ENCODE data around the gene CD82.

The CD82 gene

GRCh38 chr11:44624761-44625221 lies 59.3 kb downstream of the CD82 start:
- Histone ChIP-seq H3K4me2 (ENCODE audit: insufficient read depth, low read length, poor library complexity, severe bottlenecking) (no peak overlapping the region), H2BK5ac (ENCODE audit: low read length) (no peak overlapping the region), H3K4me1 (ENCODE audit: control insufficient read depth in 2 of 2, insufficient read depth in 1 of 2, low read depth in 1 of 2, low read length in 2 of 2) (peaks cover 0 to 7% of the 10 kb centered on the region in 2 donors), H3K79me1 (ENCODE audit: low read depth, low read length) (no peaks in the 10 kb centered on the region), H3K9me3 (replicated peaks in 1 of 2; ENCODE audit: control insufficient read depth in 2 of 2, insufficient read depth in 1 of 2, low read depth in 1 of 2, low read length in 2 of 2) (peaks cover 0 to 3% of the 10 kb centered on the region in 2 donors), H3K18ac (ENCODE audit: low read length) (no peak overlapping the region), H2AFZ (ENCODE audit: low read length) (no peak overlapping the region), H3K9ac (ENCODE audit: low read depth, low read length, poor library complexity) (no peak overlapping the region), H3K23ac (ENCODE audit: low read depth, low read length, poor library complexity) (no peak overlapping the region), H3K27ac (replicated peaks; ENCODE audit: low read length) (no peak overlapping the region), H4K91ac (ENCODE audit: low read depth, low read length, poor library complexity) (no peak overlapping the region), H2BK15ac (ENCODE audit: low read length) (no peak overlapping the region), H2BK120ac (ENCODE audit: low read depth, low read length) (no peak overlapping the region), H3K4me3 (ENCODE audit: low read length in 2 of 2) (no peak overlapping the region), H2AK5ac (ENCODE audit: low read depth, low read length) (no peak overlapping the region), H3K36me3 (replicated peaks in 1 of 2; ENCODE audit: control insufficient read depth in 2 of 2, insufficient read depth in 2 of 2, low read length in 2 of 2) (no peaks in the 10 kb centered on the region), H3K14ac (ENCODE audit: low read length) (no peak overlapping the region), H2BK12ac (ENCODE audit: low read length) (no peak overlapping the region), H4K8ac (ENCODE audit: low read depth, low read length) (no peak overlapping the region), H3K4ac (ENCODE audit: low read length) (no peak overlapping the region), H3K27me3 (ENCODE audit: control insufficient read depth in 3 of 3, insufficient read depth in 3 of 3, low read depth in 1 of 3, low read length in 3 of 3) (peaks cover 0 to 17% (median 2%) of the 10 kb centered on the region in 3 experiments)
- WGBS, 2 donors (ENCODE audit: extremely low coverage in 2 of 2, insufficient read length in 2 of 2, insufficient replicate concordance in 1 of 2): no CpG with 5 or more reads among the region's 4 CpGs
- no peak for DNase-seq (ENCODE audit: low spot score)

- Histone ChIP-seq H3K27ac (replicated peaks; ENCODE audit: low read length) (no peak overlapping the region), H3K27me3 (ENCODE audit: control insufficient read depth in 3 of 3, insufficient read depth in 3 of 3, low read depth in 1 of 3, low read length in 3 of 3) (peaks cover 0 to 17% (median 2%) of the 10 kb centered on the region in 3 experiments), H2BK15ac (ENCODE audit: low read length) (no peak overlapping the region), H3K14ac (ENCODE audit: low read length) (no peak overlapping the region), H3K4me2 (ENCODE audit: insufficient read depth, low read length, poor library complexity, severe bottlenecking) (no peak overlapping the region), H3K4me3 (ENCODE audit: low read length in 2 of 2) (no peak overlapping the region), H4K91ac (ENCODE audit: low read depth, low read length, poor library complexity) (no peak overlapping the region), H3K4me1 (ENCODE audit: control insufficient read depth in 2 of 2, insufficient read depth in 1 of 2, low read depth in 1 of 2, low read length in 2 of 2) (peaks cover 0 to 7% of the 10 kb centered on the region in 2 donors), H3K36me3 (replicated peaks in 1 of 2; ENCODE audit: control insufficient read depth in 2 of 2, insufficient read depth in 2 of 2, low read length in 2 of 2) (no peaks in the 10 kb centered on the region), H2AK5ac (ENCODE audit: low read depth, low read length) (no peak overlapping the region), H3K9ac (ENCODE audit: low read depth, low read length, poor library complexity) (no peak overlapping the region), H3K79me1 (ENCODE audit: low read depth, low read length) (no peaks in the 10 kb centered on the region), H2BK12ac (ENCODE audit: low read length) (no peak overlapping the region), H3K18ac (ENCODE audit: low read length) (no peak overlapping the region), H2AFZ (ENCODE audit: low read length) (no peak overlapping the region), H3K4ac (ENCODE audit: low read length) (no peak overlapping the region), H3K9me3 (replicated peaks in 1 of 2; ENCODE audit: control insufficient read depth in 2 of 2, insufficient read depth in 1 of 2, low read depth in 1 of 2, low read length in 2 of 2) (peaks cover 0 to 3% of the 10 kb centered on the region in 2 donors), H2BK5ac (ENCODE audit: low read length) (no peak overlapping the region), H3K23ac (ENCODE audit: low read depth, low read length, poor library complexity) (no peak overlapping the region), H4K8ac (ENCODE audit: low read depth, low read length) (no peak overlapping the region), H2BK120ac (ENCODE audit: low read depth, low read length) (no peak overlapping the region)
- no CpG with 5 or more reads among the region's 7 CpGs for WGBS, 2 donors (ENCODE audit: extremely low coverage in 2 of 2, insufficient read length in 2 of 2, insufficient replicate concordance in 1 of 2)
- no peak for DNase-seq (ENCODE audit: low spot score)
These were observed 60.5 kb downstream of the CD82 start for GRCh38 chr11:44625759-44626523.

DNA sequence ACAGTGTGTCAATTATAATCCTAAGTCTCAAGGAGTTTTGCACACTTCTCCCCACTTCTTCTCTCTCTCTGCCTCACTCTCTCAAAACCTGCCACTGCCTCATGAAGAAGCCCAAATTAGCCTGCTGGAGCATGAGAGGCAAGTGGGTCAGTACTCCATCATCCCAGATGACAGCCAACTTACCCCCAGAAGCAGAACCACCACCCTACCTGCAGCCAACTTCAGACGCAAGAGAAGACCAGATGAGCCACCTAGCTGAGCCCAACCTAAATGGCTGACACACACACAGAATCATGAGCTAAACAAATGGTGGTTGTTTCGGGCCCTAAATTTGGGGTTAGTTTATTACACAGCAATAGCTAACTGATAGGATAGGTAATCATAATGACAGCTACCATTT lies 61.2 kb downstream of the CD82 start:
- no CpG with 5 or more reads among the region's 2 CpGs for WGBS, 2 donors (ENCODE audit: extremely low coverage in 2 of 2, insufficient read length in 2 of 2, insufficient replicate concordance in 1 of 2)
- H2BK120ac ChIP-seq (ENCODE audit: low read depth, low read length): no peak overlapping the region

GRCh38 chr11:44627165-44627789 lies 61.8 kb downstream of the CD82 start:
- peaks cover 0 to 3% of the 10 kb centered on the region in 2 donors for H3K9me3 ChIP-seq (replicated peaks in 1 of 2; ENCODE audit: control insufficient read depth in 2 of 2, insufficient read depth in 1 of 2, low read depth in 1 of 2, low read length in 2 of 2)
- H3K27ac ChIP-seq (replicated peaks; ENCODE audit: low read length): no peak overlapping the region

More for the DNA sequence above, 61.2 kb downstream of the CD82 start:
- no peak overlapping the region for H4K91ac ChIP-seq (ENCODE audit: low read depth, low read length, poor library complexity)
- no peak overlapping the region for H3K23ac ChIP-seq (ENCODE audit: low read depth, low read length, poor library complexity)
- no peak overlapping the region for H3K27ac ChIP-seq (replicated peaks; ENCODE audit: low read length)
- H3K4me1 ChIP-seq (ENCODE audit: control insufficient read depth in 2 of 2, insufficient read depth in 1 of 2, low read depth in 1 of 2, low read length in 2 of 2): peaks cover 0 to 2% of the 10 kb centered on the region in 2 donors
- H3K79me1 ChIP-seq (ENCODE audit: low read depth, low read length): no peaks in the 10 kb centered on the region
- no peak overlapping the region for H3K9ac ChIP-seq (ENCODE audit: low read depth, low read length, poor library complexity)
- H3K14ac ChIP-seq (ENCODE audit: low read length): no peak overlapping the region
- H3K27me3 ChIP-seq (ENCODE audit: control insufficient read depth in 3 of 3, insufficient read depth in 3 of 3, low read depth in 1 of 3, low read length in 3 of 3): peaks cover 0 to 17% (median 2%) of the 10 kb centered on the region in 3 experiments
- H2BK15ac ChIP-seq (ENCODE audit: low read length): no peak overlapping the region
- peaks cover 0 to 3% of the 10 kb centered on the region in 2 donors for H3K9me3 ChIP-seq (replicated peaks in 1 of 2; ENCODE audit: control insufficient read depth in 2 of 2, insufficient read depth in 1 of 2, low read depth in 1 of 2, low read length in 2 of 2)
- H3K36me3 ChIP-seq (replicated peaks in 1 of 2; ENCODE audit: control insufficient read depth in 2 of 2, insufficient read depth in 2 of 2, low read length in 2 of 2): no peaks in the 10 kb centered on the region
- H3K18ac ChIP-seq (ENCODE audit: low read length): no peak overlapping the region
- H2AFZ ChIP-seq (ENCODE audit: low read length): no peak overlapping the region
- no peak overlapping the region for H3K4me2 ChIP-seq (ENCODE audit: insufficient read depth, low read length, poor library complexity, severe bottlenecking)
- H3K4ac ChIP-seq (ENCODE audit: low read length): no peak overlapping the region
- H3K4me3 ChIP-seq (ENCODE audit: low read length in 2 of 2): no peak overlapping the region
- no peak overlapping the region for H2BK12ac ChIP-seq (ENCODE audit: low read length)
- no peak overlapping the region for H2AK5ac ChIP-seq (ENCODE audit: low read depth, low read length)
- no peak overlapping the region for H2BK5ac ChIP-seq (ENCODE audit: low read length)
- no peak overlapping the region for H4K8ac ChIP-seq (ENCODE audit: low read depth, low read length)
- no peak for DNase-seq (ENCODE audit: low spot score)

More at GRCh38 chr11:44627165-44627789, 61.8 kb downstream of the CD82 start:
- H2AK5ac ChIP-seq (ENCODE audit: low read depth, low read length): no peak overlapping the region
- H3K4me1 ChIP-seq (ENCODE audit: control insufficient read depth in 2 of 2, insufficient read depth in 1 of 2, low read depth in 1 of 2, low read length in 2 of 2): peaks cover 0 to 2% of the 10 kb centered on the region in 2 donors
- H4K8ac ChIP-seq (ENCODE audit: low read depth, low read length): no peak overlapping the region
- H2BK15ac ChIP-seq (ENCODE audit: low read length): no peak overlapping the region
- peaks cover 0 to 15% (median under 1%) of the 10 kb centered on the region in 3 experiments for H3K27me3 ChIP-seq (ENCODE audit: control insufficient read depth in 3 of 3, insufficient read depth in 3 of 3, low read depth in 1 of 3, low read length in 3 of 3)
- WGBS, 2 donors (ENCODE audit: extremely low coverage in 2 of 2, insufficient read length in 2 of 2, insufficient replicate concordance in 1 of 2): no CpG with 5 or more reads among the region's 4 CpGs
- H2BK12ac ChIP-seq (ENCODE audit: low read length): no peak overlapping the region
- no peak overlapping the region for H2BK120ac ChIP-seq (ENCODE audit: low read depth, low read length)
- H3K9ac ChIP-seq (ENCODE audit: low read depth, low read length, poor library complexity): no peak overlapping the region
- no peaks in the 10 kb centered on the region for H3K79me1 ChIP-seq (ENCODE audit: low read depth, low read length)
- H3K18ac ChIP-seq (ENCODE audit: low read length): no peak overlapping the region
- DNase-seq (ENCODE audit: low spot score): no peak
- no peak overlapping the region for H3K4me2 ChIP-seq (ENCODE audit: insufficient read depth, low read length, poor library complexity, severe bottlenecking)
- no peaks in the 10 kb centered on the region for H3K36me3 ChIP-seq (replicated peaks in 1 of 2; ENCODE audit: control insufficient read depth in 2 of 2, insufficient read depth in 2 of 2, low read length in 2 of 2)
- H4K91ac ChIP-seq (ENCODE audit: low read depth, low read length, poor library complexity): no peak overlapping the region
- no peak overlapping the region for H3K23ac ChIP-seq (ENCODE audit: low read depth, low read length, poor library complexity)
- H2BK5ac ChIP-seq (ENCODE audit: low read length): no peak overlapping the region
- H3K14ac ChIP-seq (ENCODE audit: low read length): no peak overlapping the region
- H2AFZ ChIP-seq (ENCODE audit: low read length): no peak overlapping the region
- H3K4me3 ChIP-seq (ENCODE audit: low read length in 2 of 2): no peak overlapping the region
- no peak overlapping the region for H3K4ac ChIP-seq (ENCODE audit: low read length)
